AML-193 (cell line): Measurements from ENCODE around the gene SEZ6L2.
"Not testable (repeated sequence)": the region's sequence is repeated elsewhere in the genome, so short reads cannot be mapped to it uniquely, and the experiment has no call there.

Experiments used
- DNase-seq, 2 experiments: peaks; one replicate each; lab custom pipeline; 2025; lab: John Stamatoyannopoulos, UW

SEZ6L2 gene

GRCh38 chr16:29857133-29857760 is 42.1 kb downstream of the SEZ6L2 start:
- no peak for DNase-seq

- no peak for DNase-seq
Observed at GRCh38 chr16:29854520-29855100, 44.7 kb downstream of the SEZ6L2 start.

GRCh38 chr16:29852654-29853053 is 46.7 kb downstream of the SEZ6L2 start:
- DNase-seq, result no peak

DNA sequence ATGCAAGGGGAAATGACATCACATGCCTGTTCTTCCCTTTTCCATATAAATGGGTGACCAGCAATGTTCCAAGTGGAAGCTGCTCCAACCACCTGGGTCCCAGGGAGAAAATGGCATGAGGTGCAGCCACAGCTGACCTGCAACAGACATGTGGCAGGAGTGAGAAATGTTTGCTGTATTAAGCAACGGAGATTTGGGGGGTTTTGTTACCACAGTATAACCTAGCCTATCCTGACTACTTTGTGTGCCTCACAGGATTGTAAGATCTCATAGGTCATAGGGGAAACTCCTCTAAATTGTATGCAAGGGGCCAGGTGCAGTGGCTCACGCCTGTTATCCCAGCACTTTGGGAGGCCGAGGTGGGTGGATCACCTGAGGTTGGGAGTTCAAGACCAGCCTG is 48.4 kb downstream of the SEZ6L2 start:
- DNase-seq, result no peak

- no peak for DNase-seq
Observed at GRCh38 chr16:29849505-29849904, 49.8 kb downstream of the SEZ6L2 start.

DNA sequence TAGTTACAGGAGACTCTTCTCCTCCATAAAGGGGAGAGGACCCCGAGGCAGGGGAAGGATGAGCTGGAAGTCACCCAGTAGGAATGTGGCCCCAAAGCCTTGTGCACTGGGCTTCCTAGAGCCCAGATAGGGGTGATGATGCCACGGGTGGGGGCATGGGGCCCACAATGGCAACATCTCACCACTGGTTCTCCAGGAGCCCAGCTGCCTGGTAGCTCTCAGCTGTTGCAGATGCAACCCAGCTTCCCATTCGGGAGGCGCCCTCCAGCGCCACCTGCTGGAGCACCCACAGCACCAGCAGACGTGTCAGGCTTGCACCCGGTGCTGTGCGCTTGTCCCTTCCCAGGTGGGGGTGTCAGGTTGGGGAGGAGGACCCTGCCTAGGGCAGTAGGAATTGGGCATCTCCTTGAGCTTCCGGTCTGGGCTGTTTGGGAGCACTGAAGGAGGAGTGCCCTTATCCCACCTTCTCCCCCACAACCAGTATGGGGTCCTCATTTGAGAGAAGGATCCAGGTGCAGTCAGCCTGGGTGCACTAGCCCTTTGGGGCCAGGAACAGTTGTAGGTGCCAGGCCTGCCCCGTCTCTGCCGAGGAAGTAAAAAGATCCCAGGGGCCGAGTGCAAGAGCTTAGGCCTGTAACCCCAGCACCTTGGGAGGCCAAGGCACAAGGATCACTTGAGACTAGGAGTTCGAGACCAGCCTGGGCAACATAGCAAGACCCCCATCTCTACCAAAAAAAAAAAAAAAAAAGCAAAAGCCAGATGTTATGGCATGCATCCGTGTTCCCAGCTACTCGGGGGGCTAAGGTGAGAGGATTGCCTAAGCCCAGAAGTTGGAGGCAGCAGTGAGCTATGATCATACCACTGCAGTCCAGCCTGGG is 50.7 kb downstream of the SEZ6L2 start:
- DNase-seq, result peak; percentile 53 to 59

DNA sequence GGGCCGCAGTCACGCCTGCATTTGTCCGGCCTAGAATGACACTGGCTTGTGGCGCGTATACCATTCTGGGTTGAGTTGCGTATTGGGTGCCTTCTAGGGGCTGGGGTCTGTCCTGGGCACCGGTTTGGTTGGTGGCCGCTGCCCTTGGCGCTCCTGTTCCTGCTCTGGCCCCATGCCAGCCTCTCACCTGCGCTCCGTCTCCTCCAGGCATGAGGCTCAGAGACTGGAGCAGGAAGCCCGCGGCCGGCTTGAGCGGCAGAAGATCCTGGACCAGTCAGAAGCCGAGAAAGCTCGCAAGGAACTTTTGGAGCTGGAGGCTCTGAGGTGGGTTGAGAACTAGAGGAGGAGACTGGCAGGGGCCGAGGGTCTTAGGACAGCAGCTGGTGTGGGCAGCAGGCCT is 53.7 kb downstream of the SEZ6L2 start:
- DNase-seq, result no peak

GRCh38 chr16:29844575-29845331 is 54.6 kb downstream of the SEZ6L2 start:
- DNase-seq, result no peak

DNA sequence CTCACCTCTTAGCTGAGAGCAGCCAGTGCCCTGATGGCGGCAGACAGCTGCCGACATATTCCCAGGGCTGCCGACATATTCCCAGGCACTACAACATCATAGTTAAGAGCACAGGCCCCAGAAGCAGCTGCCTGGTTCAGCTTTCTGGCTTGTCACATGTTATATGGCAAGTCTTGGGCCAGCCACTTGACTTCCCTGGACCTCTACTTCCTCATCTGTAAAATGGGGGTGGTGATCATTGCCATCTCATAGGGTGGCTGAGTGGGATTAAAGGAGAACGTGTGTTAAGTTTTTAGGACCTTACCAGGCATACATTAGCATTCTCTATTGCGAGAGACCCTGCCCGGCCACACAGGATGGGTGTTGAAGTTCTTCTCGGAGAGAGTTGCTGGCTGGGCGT is 55.4 kb downstream of the SEZ6L2 start:
- DNase-seq, result no peak

GRCh38 chr16:29842732-29843346 is 56.5 kb downstream of the SEZ6L2 start:
- DNase-seq, result peak; percentile 4 to 9

GRCh38 chr16:29841631-29842030 is 57.7 kb downstream of the SEZ6L2 start:
- DNase-seq, result no peak

- DNase-seq, result no peak
Observed at GRCh38 chr16:29840240-29840639, 59.1 kb downstream of the SEZ6L2 start.

DNA sequence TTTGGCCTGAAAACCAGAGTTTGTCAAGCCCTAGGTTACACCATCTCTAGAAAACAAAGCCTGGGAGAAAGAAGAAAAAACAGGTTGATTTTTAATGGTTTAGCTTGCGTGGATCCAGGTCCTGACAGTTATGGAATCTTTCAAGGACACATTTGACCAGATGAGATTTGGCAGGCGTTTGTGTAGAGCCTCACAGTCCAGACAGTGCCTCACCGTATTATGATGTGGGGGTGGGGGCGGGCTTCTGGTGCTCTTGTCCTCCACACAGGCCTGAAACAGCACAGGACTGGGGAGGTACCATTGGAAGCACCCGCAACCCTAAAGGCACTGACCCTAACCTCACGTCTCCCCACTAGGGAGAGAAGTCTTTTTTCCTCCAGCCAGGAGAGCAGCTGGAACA is 59.5 kb downstream of the SEZ6L2 start:
- no peak for DNase-seq

GRCh38 chr16:29837841-29838240 is 61.5 kb downstream of the SEZ6L2 start:
- DNase-seq, result no peak

DNA sequence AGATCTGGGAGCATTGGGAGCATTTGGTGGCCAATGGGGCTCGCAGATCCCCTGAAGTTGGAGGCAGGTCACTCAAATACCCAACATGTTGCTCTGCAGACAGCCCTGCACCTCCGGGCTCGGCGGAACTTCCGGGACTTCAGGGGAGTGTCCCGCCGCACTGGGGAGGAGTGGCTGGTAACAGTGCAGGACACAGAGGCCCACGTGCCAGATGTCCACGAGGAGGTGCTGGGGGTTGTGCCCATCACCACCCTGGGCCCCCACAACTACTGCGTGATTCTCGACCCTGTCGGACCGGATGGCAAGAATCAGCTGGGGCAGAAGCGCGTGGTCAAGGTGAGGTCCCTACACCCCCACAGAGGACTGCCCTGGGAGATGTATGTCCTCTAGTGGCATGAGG is 62.7 kb downstream of the SEZ6L2 start:
- no peak for DNase-seq

DNA sequence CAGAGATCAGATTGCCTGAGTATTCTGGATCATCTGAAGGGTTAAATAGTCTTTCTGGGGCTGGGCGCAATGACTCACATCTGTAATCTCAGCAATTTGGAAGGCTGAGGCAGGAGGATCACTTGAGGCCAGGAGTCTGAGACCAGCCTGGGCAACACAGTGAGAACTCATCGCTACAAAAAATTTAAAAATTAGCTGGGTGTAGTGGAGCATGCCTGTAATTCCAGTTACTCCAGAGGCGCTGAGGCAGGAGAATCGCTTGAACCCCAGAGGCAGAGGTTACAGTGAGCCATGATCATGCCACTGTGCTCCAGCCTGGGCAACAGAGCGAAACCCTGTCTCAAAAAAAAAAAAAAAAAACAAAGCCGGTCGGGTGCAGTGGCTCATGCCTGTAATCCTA is 63.4 kb downstream of the SEZ6L2 start:
- no peak for DNase-seq

DNA sequence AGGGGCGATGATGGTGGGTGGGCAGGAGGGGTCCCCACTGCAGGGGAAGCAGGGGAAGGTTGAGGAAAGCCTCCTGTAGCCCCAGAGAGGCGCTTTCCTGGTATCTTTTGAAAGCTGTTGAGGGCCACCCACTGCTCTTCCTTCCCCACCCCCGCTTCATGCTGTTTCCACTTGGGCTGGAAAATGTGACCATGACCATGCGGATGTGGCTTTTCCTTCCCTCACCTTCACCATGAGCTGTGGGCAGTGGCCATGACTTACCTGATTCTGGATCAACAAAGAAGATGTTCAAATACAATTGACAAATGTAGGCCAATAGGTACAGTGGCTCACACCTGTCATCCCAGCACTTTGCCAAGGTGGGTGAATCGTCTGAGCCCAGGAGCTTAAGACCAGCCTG is 65.3 kb downstream of the SEZ6L2 start:
- DNase-seq, result no peak

- not testable (repeated sequence) for DNase-seq
Observed at GRCh38 chr16:29833219-29833618, 66.1 kb downstream of the SEZ6L2 start.

DNA sequence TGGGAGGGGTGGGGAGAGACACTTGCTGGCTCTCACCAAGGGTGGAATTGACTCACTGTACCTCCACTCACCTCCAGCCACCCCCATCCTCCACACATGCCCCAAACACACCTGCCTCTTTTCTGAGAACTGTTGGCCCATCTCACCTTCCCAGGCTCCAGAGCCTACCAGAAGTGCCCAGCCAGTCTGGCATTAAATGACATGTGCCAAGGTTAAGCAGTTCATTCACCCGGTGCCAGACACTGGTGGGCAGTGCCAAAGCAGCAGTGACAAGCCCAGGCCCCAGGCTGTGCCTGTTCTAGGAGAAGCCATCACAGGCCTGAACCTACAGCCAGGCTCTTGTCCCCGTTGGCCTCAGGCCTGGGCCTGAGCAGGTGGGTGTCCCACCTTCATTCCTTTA is 67.9 kb downstream of the SEZ6L2 start:
- no peak for DNase-seq

DNA sequence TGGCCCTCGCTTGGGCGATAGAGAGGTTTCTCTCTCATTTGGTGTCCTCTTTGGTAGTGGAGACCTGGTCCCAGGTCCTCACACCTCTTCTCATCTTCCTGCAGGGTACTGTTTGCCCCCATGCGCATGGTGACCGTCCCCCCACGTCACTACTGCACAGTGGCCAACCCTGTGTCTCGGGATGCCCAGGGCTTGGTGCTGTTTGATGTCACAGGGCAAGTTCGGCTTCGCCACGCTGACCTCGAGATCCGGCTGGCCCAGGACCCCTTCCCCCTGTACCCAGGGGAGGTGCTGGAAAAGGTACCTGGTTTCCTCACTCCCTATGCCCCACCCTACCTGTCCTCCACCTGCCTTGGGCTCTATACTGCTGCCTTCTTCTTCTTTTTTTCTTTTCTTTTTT is 68.6 kb downstream of the SEZ6L2 start:
- no peak for DNase-seq

DNA sequence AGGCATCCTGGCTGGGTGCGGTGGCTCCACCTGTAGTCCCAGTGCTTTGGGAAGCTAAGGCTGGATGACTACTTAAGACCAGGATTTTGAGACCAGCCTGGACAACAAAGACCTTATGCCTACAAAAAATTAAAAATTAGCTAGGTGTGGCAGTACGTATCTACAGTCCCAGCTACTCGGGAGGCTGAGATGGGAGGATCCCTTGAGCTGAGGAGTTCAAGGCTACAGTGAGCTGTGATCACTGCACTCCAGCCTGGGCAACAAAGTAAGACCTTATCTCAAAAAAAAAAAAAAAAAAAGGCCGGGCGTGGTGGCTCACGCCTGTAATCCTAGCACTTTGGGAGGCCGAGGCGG is 73.0 kb downstream of the SEZ6L2 start:
- DNase-seq, result no peak
